OCI-LY7 (cell line): Measurements from ENCODE around the gene HIVEP2.

ENCODE experiments used
- EZH2phosphoT487 ChIP-seq: fragments of 200-600 bp; sonication (generic); IDR thresholded peaks from 2 replicates; pipeline ENCODE4 v1.6.1; 2018; ENCODE audit warnings: low read depth, borderline replicate concordance, mild to moderate bottlenecking, mixed run types, antibody characterized with exemption, low read length, moderate library complexity, mixed read lengths
- TF ChIP-seq, protein P1 (sequence below): fragments of 200-600 bp; sonication (generic); conservative IDR thresholded peaks from 2 replicates; pipeline ENCODE4 v1.5.1; 2014; ENCODE audit warnings: mild to moderate bottlenecking, antibody characterized with exemption, low read length, moderate library complexity, mixed read lengths

DNA sequence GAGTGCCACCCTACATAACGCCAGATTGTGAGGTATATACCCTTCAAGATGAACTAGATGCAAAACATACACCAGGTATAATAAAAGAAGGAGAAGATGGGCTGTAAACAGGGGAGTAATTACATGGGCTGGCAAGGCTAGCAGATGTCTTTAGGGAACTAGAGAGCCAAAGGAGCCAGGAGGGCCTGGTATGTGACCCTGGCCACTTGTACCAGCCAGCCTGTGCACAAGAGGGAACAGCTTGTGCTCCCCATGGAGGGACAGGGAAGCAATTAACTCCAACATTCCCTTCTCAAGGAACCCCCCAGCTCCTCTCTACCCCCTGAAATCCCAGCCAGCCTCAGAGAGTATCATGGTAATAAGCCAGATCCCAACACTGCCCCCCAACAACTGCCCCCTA is 139.9 kb downstream of the HIVEP2 start:
- TF ChIP-seq, protein P1, sequence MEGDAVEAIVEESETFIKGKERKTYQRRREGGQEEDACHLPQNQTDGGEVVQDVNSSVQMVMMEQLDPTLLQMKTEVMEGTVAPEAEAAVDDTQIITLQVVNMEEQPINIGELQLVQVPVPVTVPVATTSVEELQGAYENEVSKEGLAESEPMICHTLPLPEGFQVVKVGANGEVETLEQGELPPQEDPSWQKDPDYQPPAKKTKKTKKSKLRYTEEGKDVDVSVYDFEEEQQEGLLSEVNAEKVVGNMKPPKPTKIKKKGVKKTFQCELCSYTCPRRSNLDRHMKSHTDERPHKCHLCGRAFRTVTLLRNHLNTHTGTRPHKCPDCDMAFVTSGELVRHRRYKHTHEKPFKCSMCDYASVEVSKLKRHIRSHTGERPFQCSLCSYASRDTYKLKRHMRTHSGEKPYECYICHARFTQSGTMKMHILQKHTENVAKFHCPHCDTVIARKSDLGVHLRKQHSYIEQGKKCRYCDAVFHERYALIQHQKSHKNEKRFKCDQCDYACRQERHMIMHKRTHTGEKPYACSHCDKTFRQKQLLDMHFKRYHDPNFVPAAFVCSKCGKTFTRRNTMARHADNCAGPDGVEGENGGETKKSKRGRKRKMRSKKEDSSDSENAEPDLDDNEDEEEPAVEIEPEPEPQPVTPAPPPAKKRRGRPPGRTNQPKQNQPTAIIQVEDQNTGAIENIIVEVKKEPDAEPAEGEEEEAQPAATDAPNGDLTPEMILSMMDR = no peak
- TF ChIP-seq EZH2phosphoT487 = no peak
